ENCODE data around the gene TRPV6. TPM values are rescaled to one million over a fixed set of nuclear protein-coding genes. Genes with fewer than 3 reads are reported as not detected.

TRPV6 gene
- total RNA-seq, 1 donor from 2014 or later = not detected

- Mint-ChIP-seq H3K27me3 (ENCODE audit: low read depth) (no peaks in the 10 kb centered on the region), H3K36me3 (ENCODE audit: low read depth) (no peaks in the 10 kb centered on the region), H3K9me3 (no peaks in the 10 kb centered on the region), H3K4me1 (ENCODE audit: low read depth) (no peaks in the 10 kb centered on the region), H3K27ac (no peak overlapping the region), H3K4me3 (ENCODE audit: low read depth) (no peak overlapping the region)
- no peak for DNase-seq (ENCODE audit: low spot score)
- intact Hi-C loops (cut with micrococcal nuclease) = no loop called here
These were observed 17.2 kb downstream of the TRPV6 start for GRCh38 chr7:142868188-142868985.

GRCh38 chr7:142867398-142868187, 18.0 kb downstream of the TRPV6 start:
- DNase-seq (ENCODE audit: low spot score) = no peak
- Mint-ChIP-seq H3K4me1 (ENCODE audit: low read depth) (no peaks in the 10 kb centered on the region), H3K4me3 (ENCODE audit: low read depth) (no peak overlapping the region), H3K27ac (no peak overlapping the region), H3K27me3 (ENCODE audit: low read depth) (no peaks in the 10 kb centered on the region), H3K9me3 (no peaks in the 10 kb centered on the region), H3K36me3 (ENCODE audit: low read depth) (no peaks in the 10 kb centered on the region)
- intact Hi-C loops (cut with micrococcal nuclease) = no loop called here

GRCh38 chr7:142867097-142867378, 18.5 kb downstream of the TRPV6 start:
- H3K4me3 Mint-ChIP-seq (ENCODE audit: low read depth) = no peak overlapping the region
- DNase-seq (ENCODE audit: low spot score) = no peak
- H3K4me1 Mint-ChIP-seq (ENCODE audit: low read depth) = no peaks in the 10 kb centered on the region
- H3K27ac Mint-ChIP-seq = no peak overlapping the region
- intact Hi-C loops (cut with micrococcal nuclease) = no loop called here
- no peaks in the 10 kb centered on the region for H3K27me3 Mint-ChIP-seq (ENCODE audit: low read depth)
- no peaks in the 10 kb centered on the region for H3K9me3 Mint-ChIP-seq
- H3K36me3 Mint-ChIP-seq (ENCODE audit: low read depth) = no peaks in the 10 kb centered on the region

DNA sequence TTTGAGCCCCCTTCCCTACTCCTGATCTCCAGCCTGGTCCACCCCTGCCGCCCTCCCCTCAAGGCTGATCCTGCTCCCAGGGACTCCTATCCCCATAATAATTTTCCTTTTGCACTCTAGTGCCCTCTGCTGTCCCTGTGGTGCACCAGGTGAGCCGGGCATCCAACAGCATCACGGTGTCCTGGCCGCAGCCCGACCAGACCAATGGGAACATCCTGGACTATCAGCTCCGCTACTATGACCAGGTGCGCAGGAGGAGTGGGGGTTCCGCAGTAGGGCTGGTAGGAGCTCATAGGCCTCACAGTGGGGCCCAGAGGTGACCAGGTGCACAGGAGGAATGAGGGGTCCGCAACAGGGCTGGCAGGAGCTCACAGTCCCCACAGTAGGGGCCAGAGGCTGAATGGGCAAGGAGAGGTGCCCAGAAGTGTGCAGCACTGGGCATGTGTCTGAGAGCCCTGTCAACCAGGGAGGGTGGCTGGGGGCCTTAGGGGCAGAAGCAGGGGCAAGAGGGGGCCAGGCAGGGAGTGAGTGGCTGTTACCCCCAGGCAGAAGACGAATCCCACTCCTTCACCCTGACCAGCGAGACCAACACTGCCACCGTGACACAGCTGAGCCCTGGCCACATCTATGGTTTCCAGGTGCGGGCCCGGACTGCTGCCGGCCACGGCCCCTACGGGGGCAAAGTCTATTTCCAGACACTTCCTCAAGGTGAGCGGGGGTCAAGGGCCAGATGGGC, 19.0 kb downstream of the TRPV6 start:
- Mint-ChIP-seq H3K4me1 (ENCODE audit: low read depth) (no peaks in the 10 kb centered on the region), H3K36me3 (ENCODE audit: low read depth) (no peaks in the 10 kb centered on the region), H3K27ac (no peak overlapping the region), H3K4me3 (ENCODE audit: low read depth) (no peak overlapping the region), H3K27me3 (ENCODE audit: low read depth) (peaks cover 1% of the 10 kb centered on the region), H3K9me3 (no peaks in the 10 kb centered on the region)
- DNase-seq (ENCODE audit: low spot score) = no peak
- intact Hi-C loops (cut with micrococcal nuclease) = no loop called here

DNA sequence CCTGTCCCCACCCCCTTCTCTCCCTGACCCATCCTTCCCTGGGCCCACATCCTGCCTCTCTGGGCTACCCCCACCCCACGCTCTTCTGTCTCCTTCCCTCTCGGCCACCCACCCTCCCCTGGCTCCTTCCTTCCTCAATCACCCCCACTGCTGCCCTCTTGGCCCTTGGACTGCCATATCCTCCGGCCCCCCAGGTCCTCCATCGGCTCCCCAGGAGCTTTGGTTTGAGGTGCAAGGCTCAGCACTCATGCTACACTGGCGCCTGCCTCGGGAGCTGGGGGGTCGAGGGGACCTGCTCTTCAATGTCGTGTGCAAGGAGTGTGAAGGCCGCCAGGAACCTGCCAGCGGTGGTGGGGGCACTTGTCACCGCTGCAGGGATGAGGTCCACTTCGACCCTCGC, 19.8 kb downstream of the TRPV6 start:
- H3K27ac Mint-ChIP-seq = no peak overlapping the region
- no peak for DNase-seq (ENCODE audit: low spot score)
- intact Hi-C loops (cut with micrococcal nuclease) = no loop called here
- H3K27me3 Mint-ChIP-seq (ENCODE audit: low read depth) = peaks cover 3% of the 10 kb centered on the region
- no peak overlapping the region for H3K4me3 Mint-ChIP-seq (ENCODE audit: low read depth)
- no peaks in the 10 kb centered on the region for H3K9me3 Mint-ChIP-seq
- no peaks in the 10 kb centered on the region for H3K36me3 Mint-ChIP-seq (ENCODE audit: low read depth)
- no peaks in the 10 kb centered on the region for H3K4me1 Mint-ChIP-seq (ENCODE audit: low read depth)

DNA sequence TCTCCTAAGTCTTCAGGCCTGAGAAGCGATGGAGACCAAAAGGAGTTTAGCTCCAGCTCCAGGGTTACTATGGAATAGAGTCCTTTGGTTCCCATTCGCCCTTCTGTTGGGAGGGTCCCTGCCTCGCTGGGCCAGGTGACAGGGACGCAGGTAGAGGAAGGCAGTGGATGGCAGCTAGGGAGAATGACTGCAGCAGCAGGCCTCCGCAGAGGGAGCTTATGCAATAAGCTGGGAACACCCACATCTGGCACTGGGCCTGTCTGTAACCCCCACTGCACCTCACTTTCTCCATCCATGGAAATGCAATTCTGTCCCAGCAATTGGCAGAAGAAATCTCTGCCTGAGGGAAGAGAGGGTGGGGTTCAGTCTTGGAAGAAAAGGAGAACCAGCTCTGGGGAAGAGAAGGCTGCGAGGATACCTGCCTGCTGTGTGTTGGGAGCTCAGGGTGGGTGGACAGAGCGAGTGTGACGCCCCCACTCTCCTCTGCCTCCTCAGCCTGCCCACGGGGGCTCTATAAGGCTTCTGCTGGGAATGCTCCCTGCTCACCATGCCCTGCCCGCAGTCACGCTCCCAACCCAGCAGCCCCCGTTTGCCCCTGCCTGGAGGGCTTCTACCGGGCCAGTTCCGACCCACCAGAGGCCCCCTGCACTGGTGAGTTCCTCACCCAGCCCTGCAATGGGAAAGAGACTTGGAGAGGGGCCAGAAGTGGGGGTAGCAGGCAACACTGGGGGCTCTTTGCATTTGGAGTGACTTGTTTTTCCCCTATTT, 20.4 kb downstream of the TRPV6 start:
- H3K27me3 Mint-ChIP-seq (ENCODE audit: low read depth) = peaks cover 7% of the 10 kb centered on the region
- intact Hi-C loops (cut with micrococcal nuclease) = no loop called here
- H3K4me1 Mint-ChIP-seq (ENCODE audit: low read depth) = no peaks in the 10 kb centered on the region
- no peaks in the 10 kb centered on the region for H3K36me3 Mint-ChIP-seq (ENCODE audit: low read depth)
- H3K4me3 Mint-ChIP-seq (ENCODE audit: low read depth) = no peak overlapping the region
- peak; percentile 0 for DNase-seq (ENCODE audit: low spot score)
- no peaks in the 10 kb centered on the region for H3K9me3 Mint-ChIP-seq
- H3K27ac Mint-ChIP-seq = no peak overlapping the region

DNA sequence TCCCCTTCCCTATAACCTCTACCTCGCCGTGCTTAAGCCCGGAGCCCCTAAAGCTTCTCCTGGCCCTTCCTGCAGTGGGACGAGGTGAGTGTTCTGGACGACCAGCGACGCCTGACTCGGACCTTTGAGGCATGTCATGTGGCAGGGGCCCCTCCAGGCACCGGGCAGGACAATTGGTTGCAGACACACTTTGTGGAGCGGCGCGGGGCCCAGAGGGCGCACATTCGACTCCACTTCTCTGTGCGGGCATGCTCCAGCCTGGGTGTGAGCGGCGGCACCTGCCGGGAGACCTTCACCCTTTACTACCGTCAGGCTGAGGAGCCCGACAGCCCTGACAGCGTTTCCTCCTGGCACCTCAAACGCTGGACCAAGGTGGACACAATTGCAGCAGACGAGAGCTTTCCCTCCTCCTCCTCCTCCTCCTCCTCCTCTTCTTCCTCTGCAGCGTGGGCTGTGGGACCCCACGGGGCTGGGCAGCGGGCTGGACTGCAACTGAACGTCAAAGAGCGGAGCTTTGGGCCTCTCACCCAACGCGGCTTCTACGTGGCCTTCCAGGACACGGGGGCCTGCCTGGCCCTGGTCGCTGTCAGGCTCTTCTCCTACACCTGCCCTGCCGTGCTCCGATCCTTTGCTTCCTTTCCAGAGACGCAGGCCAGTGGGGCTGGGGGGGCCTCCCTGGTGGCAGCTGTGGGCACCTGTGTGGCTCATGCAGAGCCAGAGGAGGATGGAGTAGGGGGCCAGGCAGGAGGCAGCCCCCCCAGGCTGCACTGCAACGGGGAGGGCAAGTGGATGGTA, 21.5 kb downstream of the TRPV6 start:
- Mint-ChIP-seq H3K27ac (no peak overlapping the region), H3K36me3 (ENCODE audit: low read depth) (no peaks in the 10 kb centered on the region), H3K27me3 (ENCODE audit: low read depth) (peaks cover 12% of the 10 kb centered on the region), H3K4me3 (ENCODE audit: low read depth) (no peak overlapping the region), H3K4me1 (ENCODE audit: low read depth) (no peaks in the 10 kb centered on the region), H3K9me3 (no peaks in the 10 kb centered on the region)
- DNase-seq (ENCODE audit: low spot score) = no peak
- intact Hi-C loops (cut with micrococcal nuclease) = no loop called here

DNA sequence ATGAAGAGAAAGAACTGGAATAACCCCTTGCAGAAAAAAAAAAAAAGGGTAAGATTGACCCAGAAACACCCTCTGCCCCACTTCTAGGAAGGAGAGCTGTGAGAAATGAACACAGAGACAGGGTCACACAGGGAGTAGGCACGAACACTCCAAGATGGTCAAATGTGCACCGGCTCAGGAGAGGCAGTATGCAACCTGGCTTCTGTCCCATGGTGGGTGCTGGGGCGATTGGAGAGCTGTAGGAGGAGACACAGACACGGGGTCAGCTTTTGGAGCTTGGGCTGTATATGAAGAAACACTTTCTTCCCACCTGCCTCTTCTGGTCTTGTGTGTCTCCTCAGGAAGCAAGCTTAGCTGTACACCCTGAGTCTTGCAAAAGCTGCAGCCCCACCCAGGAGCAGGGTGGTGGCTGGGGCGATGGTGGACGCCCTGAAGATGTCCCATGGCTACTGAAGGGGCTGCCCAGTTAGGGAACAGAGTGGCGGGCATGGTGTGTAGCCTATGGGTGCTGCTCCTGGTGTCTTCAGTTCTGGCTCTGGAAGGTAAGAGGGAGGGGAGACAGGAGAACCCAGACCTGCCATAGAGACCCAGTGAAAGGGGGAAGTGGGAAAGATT, 22.7 kb downstream of the TRPV6 start:
- Mint-ChIP-seq H3K4me3 (ENCODE audit: low read depth) (no peak overlapping the region), H3K4me1 (ENCODE audit: low read depth) (no peaks in the 10 kb centered on the region), H3K9me3 (no peaks in the 10 kb centered on the region), H3K36me3 (ENCODE audit: low read depth) (no peaks in the 10 kb centered on the region), H3K27me3 (ENCODE audit: low read depth) (peaks cover 15% of the 10 kb centered on the region), H3K27ac (no peak overlapping the region)
- intact Hi-C loops (cut with micrococcal nuclease) = no loop called here
- DNase-seq (ENCODE audit: low spot score) = no peak

DNA sequence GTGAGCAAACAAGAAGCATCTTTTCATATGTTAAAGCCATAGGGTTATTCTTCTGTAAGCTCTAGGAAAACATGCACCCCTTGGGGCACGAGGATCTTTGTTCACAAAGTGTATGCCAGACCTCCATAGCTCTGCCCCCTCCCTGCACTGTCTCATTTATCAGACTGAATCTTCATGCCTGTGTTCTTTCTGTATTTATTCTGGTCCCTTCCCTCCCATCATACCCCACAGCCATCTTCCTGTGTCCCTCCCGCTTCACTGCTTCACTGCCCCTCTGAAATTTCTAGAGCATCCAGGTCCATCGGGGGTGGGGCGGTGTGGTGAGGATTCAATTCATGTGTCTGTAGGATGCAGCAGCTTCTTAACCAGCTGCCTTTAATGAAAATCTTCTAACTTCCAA, 23.2 kb downstream of the TRPV6 start:
- Mint-ChIP-seq H3K27ac (no peak overlapping the region), H3K27me3 (ENCODE audit: low read depth) (peaks cover 15% of the 10 kb centered on the region), H3K9me3 (no peaks in the 10 kb centered on the region), H3K4me1 (ENCODE audit: low read depth) (no peaks in the 10 kb centered on the region), H3K4me3 (ENCODE audit: low read depth) (no peak overlapping the region), H3K36me3 (ENCODE audit: low read depth) (no peaks in the 10 kb centered on the region)
- intact Hi-C loops (cut with micrococcal nuclease) = no loop called here
- DNase-seq (ENCODE audit: low spot score) = no peak

DNA sequence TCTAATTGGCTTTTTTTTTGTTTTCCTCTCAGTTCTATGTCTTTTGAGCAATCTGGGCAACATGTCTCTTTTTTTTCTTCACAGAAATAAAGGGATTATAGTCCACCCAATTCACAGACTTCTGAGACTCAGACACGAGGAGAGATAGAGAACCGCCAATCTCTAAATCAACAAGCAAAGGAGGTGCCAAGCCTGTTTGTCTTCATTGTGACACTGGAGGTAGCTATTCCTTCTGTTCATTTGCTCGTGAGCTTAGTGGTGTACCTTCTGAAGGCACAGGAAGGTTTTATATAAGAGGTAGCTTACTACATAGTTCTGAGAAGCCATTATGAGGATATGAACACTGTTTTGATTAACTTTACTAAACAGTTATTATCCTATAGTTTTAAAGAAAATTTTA, 24.6 kb downstream of the TRPV6 start:
- no peaks in the 10 kb centered on the region for H3K36me3 Mint-ChIP-seq (ENCODE audit: low read depth)
- H3K9me3 Mint-ChIP-seq = no peaks in the 10 kb centered on the region
- intact Hi-C loops (cut with micrococcal nuclease) = no loop called here
- DNase-seq (ENCODE audit: low spot score) = no peak
- H3K27me3 Mint-ChIP-seq (ENCODE audit: low read depth) = peaks cover 25% of the 10 kb centered on the region
- H3K4me1 Mint-ChIP-seq (ENCODE audit: low read depth) = peaks cover 3% of the 10 kb centered on the region
- H3K27ac Mint-ChIP-seq = no peak overlapping the region
- H3K4me3 Mint-ChIP-seq (ENCODE audit: low read depth) = no peak overlapping the region

- H3K4me3 Mint-ChIP-seq (ENCODE audit: low read depth) = no peak overlapping the region
- no peaks in the 10 kb centered on the region for H3K9me3 Mint-ChIP-seq
- no peak overlapping the region for H3K27ac Mint-ChIP-seq
- H3K4me1 Mint-ChIP-seq (ENCODE audit: low read depth) = peaks cover 3% of the 10 kb centered on the region
- no peaks in the 10 kb centered on the region for H3K36me3 Mint-ChIP-seq (ENCODE audit: low read depth)
- DNase-seq (ENCODE audit: low spot score) = no peak
- intact Hi-C loops (cut with micrococcal nuclease) = no loop called here
- H3K27me3 Mint-ChIP-seq (ENCODE audit: low read depth) = peaks cover 27% of the 10 kb centered on the region
These were observed 25.7 kb downstream of the TRPV6 start for GRCh38 chr7:142859829-142860228.

GRCh38 chr7:142859411-142859810, 26.1 kb downstream of the TRPV6 start:
- H3K4me1 Mint-ChIP-seq (ENCODE audit: low read depth) = peaks cover 4% of the 10 kb centered on the region
- no peaks in the 10 kb centered on the region for H3K36me3 Mint-ChIP-seq (ENCODE audit: low read depth)
- no peak overlapping the region for H3K4me3 Mint-ChIP-seq (ENCODE audit: low read depth)
- no peaks in the 10 kb centered on the region for H3K9me3 Mint-ChIP-seq
- DNase-seq (ENCODE audit: low spot score) = no peak
- intact Hi-C loops (cut with micrococcal nuclease) = no loop called here
- no peak overlapping the region for H3K27ac Mint-ChIP-seq
- peaks cover 27% of the 10 kb centered on the region for H3K27me3 Mint-ChIP-seq (ENCODE audit: low read depth)
